GM10266 (cell line): ENCODE data around the gene OXER1.
"Not testable (repeated sequence)": the region's sequence is repeated elsewhere in the genome, so short reads cannot be mapped to it uniquely, and the experiment has no call there.

Experiments
- DNase-seq: peaks from one replicate; pipeline ENCODE4 v3.0.0; 2012; ENCODE audit errors: extremely low spot score
- CTCF ChIP-seq: IDR thresholded peaks from 2 replicates; pipeline ENCODE4 v1.5.1; 2012; ENCODE audit warnings: mild to moderate bottlenecking, low read depth; ENCODE audit not compliant: control insufficient read depth, insufficient read depth; ENCODE audit errors: missing control alignments

OXER1 gene

GRCh38 chr2:42736598-42737322 is 27.2 kb downstream of the OXER1 start:
- no peak for TF ChIP-seq CTCF
- no peak for DNase-seq

DNA sequence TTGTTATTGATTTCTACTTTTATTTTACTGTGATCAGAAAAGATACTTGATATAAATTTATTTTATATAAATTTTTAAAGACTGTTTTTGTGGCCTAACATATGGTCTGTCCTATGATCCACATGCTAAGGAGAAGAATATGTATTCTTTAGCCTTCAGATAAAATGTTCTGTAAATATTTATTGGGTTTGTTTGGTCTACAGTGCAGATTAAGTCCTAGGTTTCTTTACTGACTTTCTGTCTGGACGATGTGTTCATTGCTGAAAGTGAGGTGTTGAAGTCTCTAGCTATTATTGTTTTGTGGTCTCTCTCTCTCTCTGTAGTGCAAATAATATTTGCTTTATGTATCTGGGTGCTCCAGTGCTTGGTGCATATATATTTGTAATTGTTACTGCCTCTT is 30.1 kb downstream of the OXER1 start:
- DNase-seq = no peak
- TF ChIP-seq CTCF = no peak

DNA sequence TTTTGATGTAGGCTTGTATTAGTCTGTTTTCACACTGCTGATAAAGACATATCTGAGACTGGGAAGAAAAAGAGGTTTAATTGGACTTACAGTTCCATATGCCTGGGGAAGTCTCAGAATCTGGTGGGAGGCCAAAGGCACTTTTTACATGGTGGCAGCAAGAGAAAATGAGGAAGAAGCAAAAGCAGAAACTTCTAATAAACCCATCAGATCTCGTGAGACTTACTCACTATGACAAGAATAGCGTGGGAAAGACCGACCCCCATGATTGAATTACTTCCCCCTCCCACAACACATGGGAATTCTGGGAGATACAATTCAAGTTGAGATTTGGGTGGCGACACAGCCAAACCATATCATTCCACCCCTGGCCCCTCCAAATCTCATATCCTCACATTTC is 32.6 kb downstream of the OXER1 start:
- DNase-seq = not testable (repeated sequence)

- no peak for TF ChIP-seq CTCF
- no peak for DNase-seq
Measured at GRCh38 chr2:42726680-42727079, 37.3 kb downstream of the OXER1 start.

- no peak for DNase-seq
- no peak for TF ChIP-seq CTCF
Measured at GRCh38 chr2:42725657-42726056, 38.3 kb downstream of the OXER1 start.

GRCh38 chr2:42724886-42725285 is 39.0 kb downstream of the OXER1 start:
- DNase-seq = no peak

DNA sequence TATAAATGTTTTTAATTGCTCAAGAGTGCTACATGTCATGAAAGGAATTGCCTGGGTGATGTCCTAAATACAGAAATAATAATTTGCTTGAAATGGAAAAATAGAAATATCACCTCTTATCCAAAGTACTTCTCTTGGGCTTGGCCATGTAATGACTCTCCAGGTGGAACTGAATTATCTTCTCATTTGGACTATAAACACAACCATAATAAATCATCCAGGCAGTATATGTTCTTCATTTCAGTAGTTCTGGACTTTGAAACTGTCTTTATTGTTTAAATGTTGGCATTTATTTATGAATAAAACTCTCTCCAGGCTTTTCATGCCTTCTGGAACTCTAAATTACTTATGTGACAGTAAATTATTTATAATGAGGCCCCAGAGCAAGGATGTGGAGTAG is 40.5 kb downstream of the OXER1 start:
- TF ChIP-seq CTCF = no peak

More at GRCh38 chr2:42724886-42725285, 39.0 kb downstream of the OXER1 start:
- TF ChIP-seq CTCF = no peak

GRCh38 chr2:42722320-42723190 is 41.4 kb downstream of the OXER1 start:
- no peak for TF ChIP-seq CTCF
- DNase-seq = peak; percentile 60

More for the DNA sequence above, 40.5 kb downstream of the OXER1 start:
- no peak for DNase-seq
